GM06990 (cell line): ENCODE results near the gene ZSWIM4.

Experiments
- DNase-seq: peaks from one replicate; pipeline ENCODE4 v3.0.0-alpha.2; 2011; ENCODE audit not compliant: insufficient read length; ENCODE audit errors: extremely low read depth
- H3K27me3 ChIP-seq: replicated peaks from 2 replicates; pipeline ENCODE4 v1.6.0; 2011; ENCODE audit warnings: low read length; ENCODE audit not compliant: control insufficient read depth, insufficient read depth
- H3K36me3 ChIP-seq: 2 replicates; pipeline ENCODE4 v1.5.1; 2011; ENCODE audit warnings: low read length; ENCODE audit not compliant: control insufficient read depth, insufficient read depth
- H3K4me3 ChIP-seq: replicated peaks from 2 replicates; pipeline ENCODE4 v1.5.1; 2011; ENCODE audit warnings: low read depth, mild to moderate bottlenecking, control low read depth, low read length
- TF ChIP-seq, protein P1 (sequence below): IDR thresholded peaks from 2 replicates; pipeline ENCODE4 v1.5.1; 2011; ENCODE audit warnings: low read length, control low read depth, mild to moderate bottlenecking, inconsistent platforms; ENCODE audit not compliant: insufficient read depth, poor library complexity, severe bottlenecking

ZSWIM4 gene

GRCh38 chr19:13794398-13794756 lies 866 bp upstream of the ZSWIM4 start:
- peak overlapping the region; percentile 72 for H3K4me3 ChIP-seq
- TF ChIP-seq, protein P1, sequence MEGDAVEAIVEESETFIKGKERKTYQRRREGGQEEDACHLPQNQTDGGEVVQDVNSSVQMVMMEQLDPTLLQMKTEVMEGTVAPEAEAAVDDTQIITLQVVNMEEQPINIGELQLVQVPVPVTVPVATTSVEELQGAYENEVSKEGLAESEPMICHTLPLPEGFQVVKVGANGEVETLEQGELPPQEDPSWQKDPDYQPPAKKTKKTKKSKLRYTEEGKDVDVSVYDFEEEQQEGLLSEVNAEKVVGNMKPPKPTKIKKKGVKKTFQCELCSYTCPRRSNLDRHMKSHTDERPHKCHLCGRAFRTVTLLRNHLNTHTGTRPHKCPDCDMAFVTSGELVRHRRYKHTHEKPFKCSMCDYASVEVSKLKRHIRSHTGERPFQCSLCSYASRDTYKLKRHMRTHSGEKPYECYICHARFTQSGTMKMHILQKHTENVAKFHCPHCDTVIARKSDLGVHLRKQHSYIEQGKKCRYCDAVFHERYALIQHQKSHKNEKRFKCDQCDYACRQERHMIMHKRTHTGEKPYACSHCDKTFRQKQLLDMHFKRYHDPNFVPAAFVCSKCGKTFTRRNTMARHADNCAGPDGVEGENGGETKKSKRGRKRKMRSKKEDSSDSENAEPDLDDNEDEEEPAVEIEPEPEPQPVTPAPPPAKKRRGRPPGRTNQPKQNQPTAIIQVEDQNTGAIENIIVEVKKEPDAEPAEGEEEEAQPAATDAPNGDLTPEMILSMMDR, result no peak
- no peaks in the 10 kb centered on the region for H3K36me3 ChIP-seq
- no peak for DNase-seq
- no peaks in the 10 kb centered on the region for H3K27me3 ChIP-seq

DNA sequence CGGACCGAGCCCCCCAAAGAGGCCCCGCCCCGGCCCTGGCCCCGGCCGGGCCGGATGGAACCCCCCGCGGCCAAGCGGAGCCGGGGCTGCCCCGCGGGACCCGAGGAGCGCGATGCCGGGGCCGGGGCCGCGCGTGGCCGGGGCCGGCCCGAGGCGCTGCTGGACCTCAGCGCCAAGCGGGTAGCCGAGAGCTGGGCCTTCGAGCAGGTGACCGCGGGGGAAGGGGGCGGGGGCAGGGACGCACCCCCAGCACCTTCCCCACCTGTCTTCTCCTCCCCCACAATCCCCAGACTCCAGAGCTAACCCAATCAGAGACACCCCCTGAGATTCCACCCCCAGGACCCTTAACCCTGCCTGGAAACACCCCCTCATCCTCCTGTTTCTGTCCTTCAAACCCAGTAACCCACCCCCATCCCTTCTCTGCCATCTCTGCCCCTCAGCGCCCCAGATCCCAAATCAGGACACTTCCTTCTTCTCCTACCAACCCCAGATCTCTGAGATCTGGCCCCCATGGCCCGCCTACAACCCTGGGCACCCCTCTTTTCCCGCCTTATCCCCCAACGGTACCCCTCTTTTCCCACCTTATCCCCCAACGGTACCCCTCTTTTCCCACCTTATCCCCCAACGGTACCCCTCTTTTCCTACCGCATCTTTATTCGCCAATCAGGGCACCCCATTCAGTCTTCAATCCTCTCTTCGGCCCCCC lies 505 bp downstream of the ZSWIM4 start:
- no peaks in the 10 kb centered on the region; the same call in 1 of the 2 replicates for H3K36me3 ChIP-seq
- no peaks in the 10 kb centered on the region for H3K27me3 ChIP-seq
- peak overlapping the region; percentile 72 for H3K4me3 ChIP-seq
- TF ChIP-seq, protein P1, result no peak
- no peak for DNase-seq

- TF ChIP-seq, protein P1, result peak; percentile 10
- Histone ChIP-seq H3K27me3 (no peaks in the 10 kb centered on the region), H3K36me3 (no peaks in the 10 kb centered on the region; the same call in none of the 2 replicates), H3K4me3 (peak overlapping the region; percentile 72)
- DNase-seq, result peak; percentile 38
Observed at GRCh38 chr19:13796301-13797057, 1.2 kb downstream of the ZSWIM4 start.

DNA sequence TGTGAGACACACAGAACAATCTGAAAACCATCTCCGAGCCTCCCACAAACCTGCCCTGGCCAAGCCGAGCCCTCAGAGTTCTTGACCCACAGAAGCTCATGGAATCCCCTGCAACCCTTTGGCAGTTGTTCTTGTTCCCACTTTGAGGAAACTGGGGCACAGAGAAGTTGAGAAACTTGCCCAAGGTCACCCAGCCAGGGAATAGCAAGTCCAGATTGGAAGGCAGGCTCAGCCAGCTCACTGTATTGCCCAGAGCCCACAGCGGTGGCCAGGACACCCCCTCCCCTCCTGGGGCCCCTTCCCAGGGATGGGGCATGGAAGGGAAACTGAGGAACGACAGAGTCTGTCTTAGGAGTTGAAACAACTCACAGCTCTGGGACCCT lies 1.8 kb downstream of the ZSWIM4 start:
- TF ChIP-seq, protein P1, result no peak
- Histone ChIP-seq H3K27me3 (no peaks in the 10 kb centered on the region), H3K36me3 (no peaks in the 10 kb centered on the region; the same call in none of the 2 replicates), H3K4me3 (peak overlapping the region; percentile 72)
- no peak for DNase-seq

DNA sequence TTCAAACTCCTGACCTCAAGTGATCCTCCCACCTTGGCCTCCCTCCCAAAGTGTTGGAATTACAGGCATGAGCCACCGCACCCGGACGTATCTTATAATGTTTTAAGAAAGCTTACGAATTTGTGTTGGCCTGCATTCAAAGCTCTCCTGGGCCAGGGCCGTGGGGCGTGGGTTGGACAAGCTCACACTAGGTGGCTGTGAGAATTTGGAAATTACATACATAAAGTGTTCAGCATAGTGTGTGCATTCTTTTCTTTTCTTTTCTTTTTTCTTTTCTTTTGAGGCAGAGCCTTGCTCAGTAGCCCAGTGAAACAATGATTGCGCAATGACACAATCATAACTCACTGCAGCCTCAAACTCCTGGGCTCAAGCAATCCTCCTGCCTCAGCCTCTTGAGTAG lies 2.6 kb downstream of the ZSWIM4 start:
- TF ChIP-seq, protein P1, result no peak
- Histone ChIP-seq H3K27me3 (no peaks in the 10 kb centered on the region), H3K36me3 (no peaks in the 10 kb centered on the region; the same call in none of the 2 replicates), H3K4me3 (no peak overlapping the region)
- DNase-seq, result no peak
